ENCODE data around the gene MAPK10.

- TF ChIP-seq MYC (IDR thresholded peaks at IDR 0.05; ENCODE audit: borderline replicate concordance, low read length) = no peak
- TF ChIP-seq JUN (IDR thresholded peaks at IDR 0.05) = no peak
- TF ChIP-seq, protein P1, sequence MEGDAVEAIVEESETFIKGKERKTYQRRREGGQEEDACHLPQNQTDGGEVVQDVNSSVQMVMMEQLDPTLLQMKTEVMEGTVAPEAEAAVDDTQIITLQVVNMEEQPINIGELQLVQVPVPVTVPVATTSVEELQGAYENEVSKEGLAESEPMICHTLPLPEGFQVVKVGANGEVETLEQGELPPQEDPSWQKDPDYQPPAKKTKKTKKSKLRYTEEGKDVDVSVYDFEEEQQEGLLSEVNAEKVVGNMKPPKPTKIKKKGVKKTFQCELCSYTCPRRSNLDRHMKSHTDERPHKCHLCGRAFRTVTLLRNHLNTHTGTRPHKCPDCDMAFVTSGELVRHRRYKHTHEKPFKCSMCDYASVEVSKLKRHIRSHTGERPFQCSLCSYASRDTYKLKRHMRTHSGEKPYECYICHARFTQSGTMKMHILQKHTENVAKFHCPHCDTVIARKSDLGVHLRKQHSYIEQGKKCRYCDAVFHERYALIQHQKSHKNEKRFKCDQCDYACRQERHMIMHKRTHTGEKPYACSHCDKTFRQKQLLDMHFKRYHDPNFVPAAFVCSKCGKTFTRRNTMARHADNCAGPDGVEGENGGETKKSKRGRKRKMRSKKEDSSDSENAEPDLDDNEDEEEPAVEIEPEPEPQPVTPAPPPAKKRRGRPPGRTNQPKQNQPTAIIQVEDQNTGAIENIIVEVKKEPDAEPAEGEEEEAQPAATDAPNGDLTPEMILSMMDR (IDR thresholded peaks at IDR 0.05) = no peak
- no peak for TF ChIP-seq RAD21 (conservative IDR thresholded peaks at IDR 0.05 in 1 of 2, IDR thresholded peaks at IDR 0.05 in 1 of 2)
- TF ChIP-seq MAFK (IDR thresholded peaks at IDR 0.05; ENCODE audit: partially characterized antibody) = no peak
These were observed 365.3 kb downstream of the MAPK10 start for GRCh38 chr4:85994576-85994975.
